Esophagus squamous epithelium (tissue), 5 donors: Measurements from ENCODE around the gene GRAMD4. TPM values are rescaled to one million over a fixed set of nuclear protein-coding genes. Genes with fewer than 3 reads are reported as not detected.

Source experiments
- DNase-seq: peaks from one replicate; lab custom pipeline; 2025; lab: John Stamatoyannopoulos, UW
- H3K27ac ChIP-seq, 4 donors: fragments of 200-600 bp; sonication (generic); one replicate each; pipeline ENCODE4 v1.5.1; 2016 to 2019; ENCODE audit warnings: mild to moderate bottlenecking in 1 of 4
- H3K27me3 ChIP-seq, 4 donors: fragments of 200-600 bp; sonication (generic); 1 replicate in 3 of 4; 2 replicates in 1 of 4; pipeline versions ENCODE4 v1.5.1 to v1.6.0; 2017 to 2021; ENCODE audit warnings: antibody characterized with exemption in 1 of 4
- H3K36me3 ChIP-seq, 3 donors: fragments of 200-600 bp; sonication (generic); one replicate each; pipeline ENCODE4 v1.5.1; 2016 to 2019
- H3K4me1 ChIP-seq, 3 donors: fragments of 200-600 bp; sonication (generic); one replicate each; pipeline ENCODE4 v1.5.1; 2017 to 2019
- H3K4me3 ChIP-seq, 4 donors: fragments of 200-600 bp; sonication (generic); 1 replicate in 3 of 4; 2 replicates in 1 of 4; pipeline ENCODE4 v1.5.1; 2016 to 2019; ENCODE audit warnings: mild to moderate bottlenecking in 2 of 4, moderate library complexity in 1 of 4
- H3K9me3 ChIP-seq, 3 donors: fragments of 200-600 bp; sonication (generic); one replicate each; pipeline ENCODE4 v1.5.1; 2016 to 2019
- CTCF ChIP-seq, 6 experiments: fragments of 450-650 bp in 4 of 6; fragments of 200-600 bp in 2 of 6; sonication (generic) in 2 of 6; IDR thresholded peaks; one replicate each; pipeline ENCODE4 v1.5.1; 2016 to 2019; ENCODE audit warnings: antibody characterized with exemption in 6 of 6, mild to moderate bottlenecking in 4 of 6, moderate library complexity in 4 of 6
- POLR2A ChIP-seq, 4 donors: fragments of 450-650 bp; IDR thresholded peaks; one replicate each; pipeline ENCODE4 v1.6.1; 2017; ENCODE audit warnings: antibody characterized with exemption in 4 of 4, mild to moderate bottlenecking in 4 of 4, moderate library complexity in 3 of 4
- WGBS, 2 donors: methylation state at CpG; one replicate each; pipeline ENCODE4 v1.1.5; 2018; 5-methylcytosine and 5-hydroxymethylcytosine counted together
- intact Hi-C: fragments of 100-400 bp; cut with DNase I; formaldehyde crosslinking; loops from one replicate; pipeline ENCODE4 v1.15.0; 2022
- total RNA-seq, 4 donors: library from RNA; depleted of rRNA; stranded (reverse); fragments of >200 nt; gene quantifications; one replicate each; pipeline ENCODE4 v1.1.0, GENCODE V29; 2016
- donor health status: DM: yes; HTN: yes; CAD: no.

GRAMD4 gene
- total RNA-seq, 4 donors from 2014 or later, result 27.0 to 122 (median 33.3) TPM

GRCh38 chr22:46695346-46696228 is 75.4 kb downstream of the GRAMD4 start:
- no peak overlapping the region for H3K4me3 ChIP-seq
- WGBS, 2 donors, result 87 to 100% methylated on average over 8 to 13 of the region's 25 CpGs
- TF ChIP-seq CTCF (IDR thresholded peaks at IDR 0.05) (no peak), POLR2A (IDR thresholded peaks at IDR 0.05) (no peak)
- intact Hi-C loops, result no loop called here
- H3K27ac ChIP-seq, result no peak overlapping the region
- no peak for DNase-seq
- no peaks in the 10 kb centered on the region for H3K9me3 ChIP-seq
- peaks cover 34 to 100% (median 77%) of the 10 kb centered on the region in 3 donors for H3K36me3 ChIP-seq
- no peaks in the 10 kb centered on the region for H3K4me1 ChIP-seq
- no peaks in the 10 kb centered on the region for H3K27me3 ChIP-seq

GRCh38 chr22:46696229-46696518 is 76.0 kb downstream of the GRAMD4 start:
- WGBS, 2 donors, result 94% methylated on average over 5 of the region's 11 CpGs; no CpG with 5 or more reads in 1 of the 2 donors
- no peak for TF ChIP-seq POLR2A (IDR thresholded peaks at IDR 0.05)
- intact Hi-C loops, result no loop called here
- Histone ChIP-seq H3K4me1 (no peaks in the 10 kb centered on the region), H3K4me3 (no peak overlapping the region), H3K27me3 (no peaks in the 10 kb centered on the region), H3K27ac (no peak overlapping the region), H3K36me3 (peaks cover 38 to 100% (median 77%) of the 10 kb centered on the region in 3 donors), H3K9me3 (no peaks in the 10 kb centered on the region)
- DNase-seq, result no peak

GRCh38 chr22:46696614-46697013 is 76.4 kb downstream of the GRAMD4 start:
- intact Hi-C loops, result no loop called here
- 96 to 99% methylated on average over 4 of the region's 10 CpGs for WGBS, 2 donors
- Histone ChIP-seq H3K4me1 (no peaks in the 10 kb centered on the region), H3K4me3 (no peak overlapping the region), H3K27me3 (no peaks in the 10 kb centered on the region), H3K9me3 (no peaks in the 10 kb centered on the region), H3K36me3 (peaks cover 42 to 100% (median 77%) of the 10 kb centered on the region in 3 donors), H3K27ac (no peak overlapping the region)
- TF ChIP-seq CTCF (IDR thresholded peaks at IDR 0.05), result no peak
- no peak for DNase-seq

- WGBS, 2 donors, result 91 to 95% methylated on average over 7 to 11 of the region's 24 CpGs
- Histone ChIP-seq H3K27ac (no peak overlapping the region), H3K9me3 (no peaks in the 10 kb centered on the region), H3K36me3 (peaks cover 51 to 100% (median 70%) of the 10 kb centered on the region in 3 donors), H3K4me1 (no peaks in the 10 kb centered on the region), H3K4me3 (no peak overlapping the region), H3K27me3 (no peaks in the 10 kb centered on the region)
- intact Hi-C loops, result no loop called here
- TF ChIP-seq POLR2A (IDR thresholded peaks at IDR 0.05), result no peak
- no peak for TF ChIP-seq CTCF (IDR thresholded peaks at IDR 0.05)
- no peak for DNase-seq
These were observed 77.8 kb downstream of the GRAMD4 start for GRCh38 chr22:46697811-46698515.

GRCh38 chr22:46699091-46699490 is 78.9 kb downstream of the GRAMD4 start:
- H3K27ac ChIP-seq, result no peak overlapping the region
- WGBS, 2 donors, result 92 to 94% methylated on average over 11 to 13 of the region's 17 CpGs
- H3K36me3 ChIP-seq, result peaks cover 55 to 100% (median 70%) of the 10 kb centered on the region in 3 donors
- no peak for TF ChIP-seq CTCF (IDR thresholded peaks at IDR 0.05)
- TF ChIP-seq POLR2A (IDR thresholded peaks at IDR 0.05), result no peak
- H3K9me3 ChIP-seq, result no peaks in the 10 kb centered on the region
- intact Hi-C loops, result no loop called here
- no peak overlapping the region for H3K4me3 ChIP-seq
- no peak for DNase-seq
- H3K4me1 ChIP-seq, result no peaks in the 10 kb centered on the region
- no peaks in the 10 kb centered on the region for H3K27me3 ChIP-seq
